Ovary (tissue), 9 donors: ENCODE data around the gene RYR1. TPM values are rescaled to one million over a fixed set of nuclear protein-coding genes. Genes with fewer than 3 reads are reported as not detected.

Experiments
- DNase-seq, 5 donors: peaks; one replicate each; pipeline ENCODE4 v3.0.0-alpha.2; 2019 to 2020
- H3K27ac ChIP-seq, 2 donors: fragments of 200-600 bp; one replicate each; pipeline versions ENCODE4 v1.5.1 to v1.8.0; 2019 to 2022
- H3K27me3 ChIP-seq: fragments of 200-600 bp; one replicate; pipeline ENCODE4 v1.8.0; 2022
- H3K36me3 ChIP-seq: fragments of 200-600 bp; sonication (generic); one replicate; pipeline ENCODE4 v1.5.1; 2019
- H3K4me1 ChIP-seq: one replicate; pipeline ENCODE4 v1.8.1; 2013; ENCODE audit warnings: mild to moderate bottlenecking, moderate library complexity; ENCODE audit not compliant: insufficient read depth
- H3K4me3 ChIP-seq: fragments of 200-600 bp; sonication (generic); one replicate; pipeline ENCODE4 v1.5.1; 2017
- H3K9me3 ChIP-seq, 2 donors: fragments of 200-600 bp in 1 of 2; sonication (generic) in 1 of 2; one replicate each; pipeline versions ENCODE4 v1.5.1 to v1.8.1; 2013 to 2019; ENCODE audit warnings: mild to moderate bottlenecking in 1 of 2, moderate library complexity in 1 of 2
- CTCF ChIP-seq, 3 donors: fragments of 450-650 bp in 2 of 3; fragments of 200-600 bp in 1 of 3; IDR thresholded peaks; one replicate each; pipeline versions ENCODE4 v1.5.1 to v1.8.0; 2016 to 2022; ENCODE audit warnings: antibody characterized with exemption in 3 of 3, mild to moderate bottlenecking in 1 of 3
- EP300 ChIP-seq: sonication (generic); formaldehyde crosslinking; IDR thresholded peaks from one replicate; pipeline ENCODE4 v1.6.1; 2017; ENCODE audit warnings: antibody characterized with exemption
- POLR2A ChIP-seq: fragments of 450-650 bp; IDR thresholded peaks from one replicate; pipeline ENCODE4 v1.6.1; 2017; ENCODE audit warnings: antibody characterized with exemption, mild to moderate bottlenecking, moderate library complexity
- WGBS, 3 donors: extraction: QIAGEN DNeasy Blood & Tissue Kit in 1 of 3; methylation state at CpG; one replicate each; pipeline versions ENCODE4 v1.1.5 to v1.1.7; 2013 to 2017; 5-methylcytosine and 5-hydroxymethylcytosine counted together
- intact Hi-C, 4 donors: fragments of 100-400 bp; cut with DNase I; formaldehyde crosslinking; loops; one replicate each; pipeline versions ENCODE4 v1.11.0 to v1.15.1; 2022 to 2023
- polyA plus RNA-seq, 2 donors: library from polyadenylated mRNA; stranded (reverse); fragments of 200-250 nt in 1 of 2; fragments of 350-450 nt in 1 of 2; fragmentation: Illumina TruSeq in 1 of 2; extraction: RNeasy Lipid Tissue Mini Kit (QIAGEN cat#74804) in 1 of 2; gene quantifications; one replicate each; pipeline ENCODE4 v1.2.3, GENCODE V29; 2013 to 2014
- total RNA-seq, 7 donors: library from RNA; depleted of rRNA in 2 of 7; stranded (reverse); fragments of >200 nt in 2 of 7; fragmentation: NEBNext Ultra II Directional in 3 of 7; extraction: Animal tissue kit (Norgen Biotek cat#: 25700) in 3 of 7; gene quantifications; one replicate each; pipeline versions ENCODE4 v1.1.0 to v1.2.4, GENCODE V29; 2016 to 2023
- donor health status: DM: no; HTN: no; CAD: no; lungs with moderate emphysema.
- donor health status: DM: no; HTN: no; CAD: no.
- donor health status: Bipolar disorder and iron deficiency.
- donor health status: DM: yes; HTN: yes; CAD: no.
- donor health status: DM: no; HTN: no; CAD: no.
- donor health status: DM: yes; HTN: yes; CAD: no.

Gene RYR1
- total and polyA plus RNA-seq, 9 donors: 0.57 to 2.6 (median 1.0) TPM

GRCh38 chr19:38389957-38390924, 43.2 kb upstream of the RYR1 start:
- H3K27ac ChIP-seq: no peak overlapping the region
- no peaks in the 10 kb centered on the region for H3K27me3 ChIP-seq
- no peak for DNase-seq
- no peaks in the 10 kb centered on the region for H3K9me3 ChIP-seq
- no peaks in the 10 kb centered on the region for H3K36me3 ChIP-seq
- no peak overlapping the region for H3K4me3 ChIP-seq
- TF ChIP-seq CTCF (IDR thresholded peaks at IDR 0.05) (no peak), POLR2A (no peak), EP300 (no peak)
- WGBS, 3 donors: 35 to 48% (median 41%) methylated on average over 16 to 22 of the region's 22 CpGs
- H3K4me1 ChIP-seq: peaks cover 10% of the 10 kb centered on the region
- intact Hi-C loops: no loop called here

- H3K27me3 ChIP-seq: no peaks in the 10 kb centered on the region
- TF ChIP-seq EP300 (no peak), CTCF (IDR thresholded peaks at IDR 0.05) (no peak), POLR2A (no peak)
- 58 to 64% (median 61%) methylated on average over 8 of the region's 8 CpGs for WGBS, 3 donors
These were observed 41.5 kb upstream of the RYR1 start for GRCh38 chr19:38391911-38392464.

GRCh38 chr19:38392707-38393308, 40.7 kb upstream of the RYR1 start:
- no peak for DNase-seq
- WGBS, 3 donors: 68 to 74% (median 73%) methylated on average over 6 of the region's 6 CpGs
- H3K27ac ChIP-seq: no peak overlapping the region
- TF ChIP-seq EP300: no peak
- no peak for TF ChIP-seq POLR2A
- no peak for TF ChIP-seq CTCF (IDR thresholded peaks at IDR 0.05)
- peaks cover 2% of the 10 kb centered on the region for H3K4me1 ChIP-seq
- intact Hi-C loops: no loop called here
- H3K27me3 ChIP-seq: no peaks in the 10 kb centered on the region
- no peak overlapping the region for H3K4me3 ChIP-seq
- H3K9me3 ChIP-seq: no peaks in the 10 kb centered on the region
- H3K36me3 ChIP-seq: no peaks in the 10 kb centered on the region

More at GRCh38 chr19:38391911-38392464, 41.5 kb upstream of the RYR1 start:
- H3K27ac ChIP-seq: no peak overlapping the region
- intact Hi-C loops: no loop called here
- H3K4me3 ChIP-seq: no peak overlapping the region
- no peak for DNase-seq
- no peaks in the 10 kb centered on the region for H3K36me3 ChIP-seq
- no peaks in the 10 kb centered on the region for H3K9me3 ChIP-seq
- peaks cover 5% of the 10 kb centered on the region for H3K4me1 ChIP-seq

GRCh38 chr19:38394488-38394887, 39.0 kb upstream of the RYR1 start:
- H3K9me3 ChIP-seq: no peaks in the 10 kb centered on the region
- H3K27ac ChIP-seq: no peak overlapping the region
- TF ChIP-seq POLR2A (no peak), CTCF (IDR thresholded peaks at IDR 0.05) (no peak), EP300 (no peak)
- 5 to 15% (median 9%) methylated on average over 28 to 30 of the region's 30 CpGs for WGBS, 3 donors
- no peaks in the 10 kb centered on the region for H3K36me3 ChIP-seq
- DNase-seq: no peak
- intact Hi-C loops: no loop called here
- H3K4me1 ChIP-seq: no peaks in the 10 kb centered on the region
- no peaks in the 10 kb centered on the region for H3K27me3 ChIP-seq
- H3K4me3 ChIP-seq: no peak overlapping the region
